Measurements from ENCODE around the gene ATG10. TPM values are rescaled to one million over a fixed set of nuclear protein-coding genes. Genes with fewer than 3 reads are reported as not detected.

Gene ATG10
- total RNA-seq, 1 experiment from 2014 or later = 12.2 TPM

DNA sequence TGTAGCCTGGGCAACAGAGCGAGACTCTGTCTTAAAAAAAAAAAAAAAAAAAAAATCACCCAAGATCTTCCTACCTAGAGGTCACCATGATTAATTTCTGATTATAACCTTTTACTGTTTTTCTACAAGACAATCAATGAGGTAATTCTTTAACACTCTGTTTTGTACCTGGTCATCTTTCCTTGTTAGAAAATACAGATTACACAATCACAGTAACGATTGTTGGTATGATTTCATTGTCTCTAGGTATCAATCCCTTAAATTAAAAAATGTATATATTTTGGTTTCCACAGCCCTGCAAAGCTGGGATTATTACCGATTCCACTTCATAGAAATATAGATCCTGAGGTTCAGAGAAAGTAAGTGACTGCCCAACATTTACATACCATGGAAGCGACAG lies 8.3 kb upstream of the ATG10 start:
- ATAC-seq = no peak
- no peak overlapping the region for H3K27ac Mint-ChIP-seq
- DNase-seq (ENCODE audit: low spot score) = no peak
- H3K4me1 Mint-ChIP-seq = no peaks in the 10 kb centered on the region
- ChIA-PET POLR2A (no interaction called here), CTCF (no interaction called here)
- no peak overlapping the region for H3K4me3 Mint-ChIP-seq
- no peak for TF ChIP-seq NFYB (CRISPR knock-in tag; conservative IDR thresholded peaks at IDR 0.05; ENCODE audit: low read depth)
- TF ChIP-seq, protein P1, sequence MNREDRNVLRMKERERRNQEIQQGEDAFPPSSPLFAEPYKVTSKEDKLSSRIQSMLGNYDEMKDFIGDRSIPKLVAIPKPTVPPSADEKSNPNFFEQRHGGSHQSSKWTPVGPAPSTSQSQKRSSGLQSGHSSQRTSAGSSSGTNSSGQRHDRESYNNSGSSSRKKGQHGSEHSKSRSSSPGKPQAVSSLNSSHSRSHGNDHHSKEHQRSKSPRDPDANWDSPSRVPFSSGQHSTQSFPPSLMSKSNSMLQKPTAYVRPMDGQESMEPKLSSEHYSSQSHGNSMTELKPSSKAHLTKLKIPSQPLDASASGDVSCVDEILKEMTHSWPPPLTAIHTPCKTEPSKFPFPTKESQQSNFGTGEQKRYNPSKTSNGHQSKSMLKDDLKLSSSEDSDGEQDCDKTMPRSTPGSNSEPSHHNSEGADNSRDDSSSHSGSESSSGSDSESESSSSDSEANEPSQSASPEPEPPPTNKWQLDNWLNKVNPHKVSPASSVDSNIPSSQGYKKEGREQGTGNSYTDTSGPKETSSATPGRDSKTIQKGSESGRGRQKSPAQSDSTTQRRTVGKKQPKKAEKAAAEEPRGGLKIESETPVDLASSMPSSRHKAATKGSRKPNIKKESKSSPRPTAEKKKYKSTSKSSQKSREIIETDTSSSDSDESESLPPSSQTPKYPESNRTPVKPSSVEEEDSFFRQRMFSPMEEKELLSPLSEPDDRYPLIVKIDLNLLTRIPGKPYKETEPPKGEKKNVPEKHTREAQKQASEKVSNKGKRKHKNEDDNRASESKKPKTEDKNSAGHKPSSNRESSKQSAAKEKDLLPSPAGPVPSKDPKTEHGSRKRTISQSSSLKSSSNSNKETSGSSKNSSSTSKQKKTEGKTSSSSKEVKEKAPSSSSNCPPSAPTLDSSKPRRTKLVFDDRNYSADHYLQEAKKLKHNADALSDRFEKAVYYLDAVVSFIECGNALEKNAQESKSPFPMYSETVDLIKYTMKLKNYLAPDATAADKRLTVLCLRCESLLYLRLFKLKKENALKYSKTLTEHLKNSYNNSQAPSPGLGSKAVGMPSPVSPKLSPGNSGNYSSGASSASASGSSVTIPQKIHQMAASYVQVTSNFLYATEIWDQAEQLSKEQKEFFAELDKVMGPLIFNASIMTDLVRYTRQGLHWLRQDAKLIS (CRISPR knock-in tag; IDR thresholded peaks at IDR 0.05; ENCODE audit: borderline replicate concordance) = no peak
- TF ChIP-seq, protein P2, sequence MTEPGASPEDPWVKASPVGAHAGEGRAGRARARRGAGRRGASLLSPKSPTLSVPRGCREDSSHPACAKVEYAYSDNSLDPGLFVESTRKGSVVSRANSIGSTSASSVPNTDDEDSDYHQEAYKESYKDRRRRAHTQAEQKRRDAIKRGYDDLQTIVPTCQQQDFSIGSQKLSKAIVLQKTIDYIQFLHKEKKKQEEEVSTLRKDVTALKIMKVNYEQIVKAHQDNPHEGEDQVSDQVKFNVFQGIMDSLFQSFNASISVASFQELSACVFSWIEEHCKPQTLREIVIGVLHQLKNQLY (CRISPR knock-in tag; IDR thresholded peaks at IDR 0.05) = no peak
- no peak for TF ChIP-seq KAT7 (CRISPR knock-in tag; IDR thresholded peaks at IDR 0.05; ENCODE audit: borderline replicate concordance)
- no peak for TF ChIP-seq GABPB1 (CRISPR knock-in tag; IDR thresholded peaks at IDR 0.05)
- no peak for TF ChIP-seq NFATC4 (CRISPR knock-in tag; IDR thresholded peaks at IDR 0.05)
- no peak for TF ChIP-seq NR1H2 (CRISPR knock-in tag; IDR thresholded peaks at IDR 0.05)
- TF ChIP-seq ELF4 (CRISPR knock-in tag; IDR thresholded peaks at IDR 0.05; ENCODE audit: low read depth) = no peak
- no peak for TF ChIP-seq ZNF671 (CRISPR knock-in tag; IDR thresholded peaks at IDR 0.05)
- H3K36me3 Mint-ChIP-seq = no peaks in the 10 kb centered on the region
- no peaks in the 10 kb centered on the region for H3K9me3 Mint-ChIP-seq
- H3K27me3 Mint-ChIP-seq (ENCODE audit: low read depth) = no peaks in the 10 kb centered on the region

DNA sequence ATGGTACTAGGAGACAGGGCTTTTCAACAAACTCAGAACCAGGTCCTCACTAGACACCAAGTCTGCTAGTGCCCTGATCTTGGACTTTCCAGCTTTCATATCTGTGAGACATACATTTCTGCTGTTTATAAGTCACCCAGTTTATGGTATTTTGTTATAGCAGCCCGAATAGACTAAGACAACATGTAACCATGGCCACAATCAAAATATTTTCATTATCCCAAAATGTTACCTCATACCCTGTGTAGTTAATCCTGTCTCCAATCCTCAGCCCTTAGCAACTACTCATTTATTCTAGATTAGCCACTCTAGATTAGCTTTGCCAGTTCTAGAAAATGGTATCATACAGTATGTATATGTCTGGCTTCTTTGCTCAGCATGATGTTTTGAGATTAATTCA lies 6.3 kb upstream of the ATG10 start:
- POLR2A ChIA-PET = no interaction called here
- H3K27ac Mint-ChIP-seq = no peak overlapping the region
- peaks cover 8% of the 10 kb centered on the region for H3K4me1 Mint-ChIP-seq
- TF ChIP-seq, protein P3, sequence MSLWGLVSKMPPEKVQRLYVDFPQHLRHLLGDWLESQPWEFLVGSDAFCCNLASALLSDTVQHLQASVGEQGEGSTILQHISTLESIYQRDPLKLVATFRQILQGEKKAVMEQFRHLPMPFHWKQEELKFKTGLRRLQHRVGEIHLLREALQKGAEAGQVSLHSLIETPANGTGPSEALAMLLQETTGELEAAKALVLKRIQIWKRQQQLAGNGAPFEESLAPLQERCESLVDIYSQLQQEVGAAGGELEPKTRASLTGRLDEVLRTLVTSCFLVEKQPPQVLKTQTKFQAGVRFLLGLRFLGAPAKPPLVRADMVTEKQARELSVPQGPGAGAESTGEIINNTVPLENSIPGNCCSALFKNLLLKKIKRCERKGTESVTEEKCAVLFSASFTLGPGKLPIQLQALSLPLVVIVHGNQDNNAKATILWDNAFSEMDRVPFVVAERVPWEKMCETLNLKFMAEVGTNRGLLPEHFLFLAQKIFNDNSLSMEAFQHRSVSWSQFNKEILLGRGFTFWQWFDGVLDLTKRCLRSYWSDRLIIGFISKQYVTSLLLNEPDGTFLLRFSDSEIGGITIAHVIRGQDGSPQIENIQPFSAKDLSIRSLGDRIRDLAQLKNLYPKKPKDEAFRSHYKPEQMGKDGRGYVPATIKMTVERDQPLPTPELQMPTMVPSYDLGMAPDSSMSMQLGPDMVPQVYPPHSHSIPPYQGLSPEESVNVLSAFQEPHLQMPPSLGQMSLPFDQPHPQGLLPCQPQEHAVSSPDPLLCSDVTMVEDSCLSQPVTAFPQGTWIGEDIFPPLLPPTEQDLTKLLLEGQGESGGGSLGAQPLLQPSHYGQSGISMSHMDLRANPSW (CRISPR knock-in tag; conservative IDR thresholded peaks at IDR 0.05; ENCODE audit: low read depth) = no peak
- TF ChIP-seq NFATC4 (CRISPR knock-in tag; IDR thresholded peaks at IDR 0.05) (no peak), GTF2I (CRISPR knock-in tag; conservative IDR thresholded peaks at IDR 0.05) (no peak), TEAD1 (CRISPR knock-in tag; IDR thresholded peaks at IDR 0.05) (no peak), GRHL2 (CRISPR knock-in tag; IDR thresholded peaks at IDR 0.05; ENCODE audit: insufficient replicate concordance, severe bottlenecking) (no peak), ZNF138 (CRISPR knock-in tag; conservative IDR thresholded peaks at IDR 0.05) (no peak), EMX1 (CRISPR knock-in tag; IDR thresholded peaks at IDR 0.05) (no peak), IRF2 (CRISPR knock-in tag; IDR thresholded peaks at IDR 0.05; ENCODE audit: borderline replicate concordance, low read depth) (no peak)
- TF ChIP-seq, protein P4, sequence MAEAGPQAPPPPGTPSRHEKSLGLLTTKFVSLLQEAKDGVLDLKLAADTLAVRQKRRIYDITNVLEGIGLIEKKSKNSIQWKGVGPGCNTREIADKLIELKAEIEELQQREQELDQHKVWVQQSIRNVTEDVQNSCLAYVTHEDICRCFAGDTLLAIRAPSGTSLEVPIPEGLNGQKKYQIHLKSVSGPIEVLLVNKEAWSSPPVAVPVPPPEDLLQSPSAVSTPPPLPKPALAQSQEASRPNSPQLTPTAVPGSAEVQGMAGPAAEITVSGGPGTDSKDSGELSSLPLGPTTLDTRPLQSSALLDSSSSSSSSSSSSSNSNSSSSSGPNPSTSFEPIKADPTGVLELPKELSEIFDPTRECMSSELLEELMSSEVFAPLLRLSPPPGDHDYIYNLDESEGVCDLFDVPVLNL (CRISPR knock-in tag; IDR thresholded peaks at IDR 0.05; ENCODE audit: borderline replicate concordance, low read depth) = no peak
- H3K9me3 Mint-ChIP-seq = no peaks in the 10 kb centered on the region
- no peaks in the 10 kb centered on the region for H3K27me3 Mint-ChIP-seq (ENCODE audit: low read depth)
- CTCF ChIA-PET = interaction anchor here (1.2 kb wide), 1 partner anchor 200 kb away, joined by 3 read pairs; no protein-coding TSS in a partner anchor
- no peak overlapping the region for H3K4me3 Mint-ChIP-seq
- DNase-seq (ENCODE audit: low spot score) (no peak), ATAC-seq (no peak)
- no peaks in the 10 kb centered on the region for H3K36me3 Mint-ChIP-seq

Measured in WTC11 (cell line).